ENCODE results near the gene PSMG1. TPM values are rescaled to one million over a fixed set of nuclear protein-coding genes. Genes with fewer than 3 reads are reported as not detected.
"Not testable (repeated sequence)": the region's sequence is repeated elsewhere in the genome, so short reads cannot be mapped to it uniquely, and the experiment has no call there.

Gene PSMG1
- polyA plus RNA-seq, 1 donor = 36.5 TPM

- no peak for DNase-seq
Measured at GRCh38 chr21:39187141-39187540, 3.9 kb upstream of the PSMG1 start.

DNA sequence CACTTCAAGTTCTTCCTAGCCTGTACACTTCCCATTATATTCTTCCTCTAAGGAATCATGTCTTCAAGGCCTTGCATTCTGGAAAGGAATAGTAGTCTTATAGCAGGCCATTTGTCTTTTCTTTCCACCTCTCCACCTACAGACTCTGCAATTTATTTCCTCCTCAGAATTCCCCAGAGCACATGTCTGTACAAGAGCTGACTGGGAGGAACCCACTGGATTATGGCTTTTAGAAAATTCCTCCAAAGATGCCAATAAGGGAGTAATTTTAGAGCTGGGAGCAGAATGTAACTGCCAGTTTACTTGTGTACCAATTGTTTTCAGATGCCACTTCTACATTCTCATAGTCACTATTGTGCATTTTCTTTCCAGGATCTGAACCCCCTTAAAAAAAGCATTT, 3.4 kb upstream of the PSMG1 start:
- DNase-seq = no peak

GRCh38 chr21:39185157-39185556, 1.9 kb upstream of the PSMG1 start:
- no peak for DNase-seq

DNA sequence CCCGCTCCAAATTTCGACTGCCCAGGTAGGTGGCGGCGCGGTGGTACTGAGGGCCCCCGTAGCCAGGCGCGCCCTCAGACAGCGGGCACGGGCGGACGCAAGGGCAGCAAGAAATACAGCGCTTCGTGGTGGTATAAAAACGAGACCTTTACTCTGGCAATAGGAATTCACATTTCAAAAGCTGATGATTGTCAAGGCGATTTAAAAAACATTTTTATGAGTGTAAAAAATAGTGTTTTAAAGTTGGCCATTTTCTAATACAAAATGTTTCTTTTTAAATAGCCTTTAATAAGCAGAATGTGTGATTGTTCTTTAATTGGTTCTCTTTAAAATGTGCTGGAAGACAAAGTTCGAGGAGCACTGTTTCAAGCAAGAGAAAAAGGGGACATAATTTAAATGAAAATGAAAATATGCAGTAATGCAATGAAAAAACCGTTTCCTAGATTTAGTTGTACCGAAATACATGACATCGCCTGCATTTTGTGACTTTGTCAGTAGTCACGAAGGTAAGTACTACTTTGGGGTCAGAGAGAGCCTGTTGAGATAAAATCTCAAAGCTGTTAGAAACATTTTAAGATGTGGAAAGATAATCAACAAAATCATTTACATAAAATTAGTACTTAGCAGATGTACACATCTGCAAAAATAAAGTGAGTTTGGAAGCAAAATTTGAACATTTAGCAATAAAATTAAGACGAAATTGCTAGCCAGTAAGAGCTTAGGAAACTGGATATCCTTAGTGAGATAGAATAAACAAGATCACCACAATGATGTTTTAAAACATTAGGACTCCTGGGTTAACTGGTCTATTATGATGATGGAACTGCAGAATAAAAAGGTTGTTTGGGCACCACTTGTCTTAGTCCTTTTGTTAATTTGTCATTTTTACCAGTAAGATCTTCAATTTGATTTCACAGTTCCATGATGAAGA, 1.1 kb upstream of the PSMG1 start:
- DNase-seq = no peak

DNA sequence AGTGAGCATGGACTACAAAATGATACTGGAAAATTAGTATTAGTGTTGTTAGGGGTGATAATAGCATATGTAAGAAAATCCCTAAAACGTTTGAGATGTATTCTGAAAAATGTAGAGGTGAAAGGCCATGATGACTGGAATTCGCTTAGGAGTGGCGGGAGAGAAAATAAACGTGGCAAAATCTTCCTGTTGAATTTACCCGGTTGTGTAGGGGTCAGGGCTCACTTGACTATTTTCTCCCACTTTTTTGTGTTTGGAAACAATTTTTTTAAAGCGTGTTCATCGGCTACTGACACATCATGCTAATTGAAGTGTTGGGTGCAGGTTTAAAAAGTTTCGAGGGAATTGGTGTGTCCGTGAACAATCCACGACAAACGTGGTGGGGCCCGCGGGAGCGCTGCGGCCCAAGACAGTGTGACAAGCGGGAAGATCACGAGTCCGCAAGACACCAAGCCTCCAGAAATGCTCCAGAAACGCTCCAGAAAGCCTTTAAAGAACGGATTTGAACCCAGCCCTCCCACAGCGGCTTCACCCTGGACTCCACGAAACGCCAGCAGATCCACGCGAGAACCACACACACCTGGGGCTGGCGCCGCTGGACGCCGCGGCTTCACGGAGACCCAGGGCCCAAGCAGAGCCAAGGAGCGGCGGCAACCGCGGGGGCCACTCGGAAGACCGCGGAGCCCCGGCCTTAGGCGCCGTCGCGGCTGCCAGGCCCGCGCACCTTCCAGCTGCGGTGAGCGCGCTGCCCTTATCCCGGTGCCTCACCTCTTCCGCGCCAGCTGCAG, 573 bp downstream of the PSMG1 start:
- no peak for DNase-seq

DNA sequence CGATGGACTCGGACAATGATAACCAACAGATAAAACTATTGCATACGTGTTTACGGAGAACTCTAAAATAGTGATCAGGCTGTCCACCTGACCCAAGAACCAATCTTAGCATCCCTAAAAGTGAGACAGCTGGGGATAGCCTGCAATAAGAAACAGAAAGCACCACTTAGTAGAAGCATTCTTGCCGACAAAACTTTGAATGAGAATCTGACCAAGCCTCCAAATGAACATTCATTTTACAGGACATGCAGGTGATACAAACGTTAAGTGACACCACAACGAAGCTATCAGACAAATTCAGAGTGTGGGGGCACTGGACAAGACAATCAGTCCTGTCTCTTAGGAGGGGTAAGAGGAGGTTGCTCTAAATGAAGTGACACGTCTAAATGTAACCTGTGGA, 1.2 kb downstream of the PSMG1 start:
- DNase-seq = no peak

- no peak for DNase-seq
Measured at GRCh38 chr21:39181205-39181818, 1.9 kb downstream of the PSMG1 start.

DNA sequence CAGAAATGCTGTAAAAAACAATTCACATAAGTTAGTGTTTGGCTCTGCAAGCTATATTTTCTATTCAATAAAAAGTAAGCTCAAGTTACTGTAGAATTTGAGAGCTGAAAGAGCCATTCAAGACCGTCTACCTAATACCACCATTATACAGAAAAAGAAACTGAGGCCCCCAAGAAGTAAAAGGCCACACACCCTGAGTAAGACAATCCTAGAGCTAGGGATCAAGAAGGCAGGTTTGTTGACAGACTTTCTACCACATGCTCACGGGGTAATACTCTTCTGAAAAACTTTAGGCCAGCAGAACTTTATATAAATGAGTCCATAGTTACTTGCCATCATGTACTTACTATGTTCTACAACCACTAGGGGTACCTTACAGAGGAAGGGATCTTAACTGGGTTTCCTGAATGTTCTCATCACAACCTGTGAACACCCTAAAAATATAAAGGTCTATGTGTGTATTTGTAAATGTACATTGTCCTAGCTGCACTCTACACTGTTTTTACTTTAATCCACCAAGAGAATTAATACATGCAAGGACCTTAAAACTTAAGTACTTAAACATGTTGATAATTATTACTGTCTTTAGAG, 2.7 kb downstream of the PSMG1 start:
- no peak for DNase-seq

GRCh38 chr21:39178421-39178820, 4.8 kb downstream of the PSMG1 start:
- DNase-seq = no peak

DNA sequence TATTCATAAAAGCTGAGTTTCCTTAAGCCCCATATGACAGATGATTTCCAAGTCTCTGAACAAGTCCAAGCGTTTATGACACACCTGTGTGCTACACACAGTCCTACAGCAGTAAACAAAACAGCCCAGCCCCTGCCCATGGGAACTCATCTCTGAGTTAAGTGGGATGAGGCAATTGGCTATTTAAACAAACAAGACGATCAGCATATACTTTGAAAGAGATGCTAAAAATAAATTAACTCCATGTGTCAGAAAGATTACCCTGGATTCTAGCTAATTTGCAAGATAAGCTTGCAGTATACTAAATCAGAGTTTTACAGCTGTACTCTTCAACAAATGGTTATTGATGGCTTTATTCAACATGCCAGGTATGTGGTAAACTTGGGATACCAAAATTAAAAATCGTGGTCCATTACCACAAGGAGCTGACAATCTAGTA, 7.0 kb downstream of the PSMG1 start:
- no peak for DNase-seq

- DNase-seq = no peak
Measured at GRCh38 chr21:39175665-39176064, 7.6 kb downstream of the PSMG1 start.

- no peak for DNase-seq
Measured at GRCh38 chr21:39175154-39175553, 8.1 kb downstream of the PSMG1 start.

GRCh38 chr21:39173716-39174680, 9.3 kb downstream of the PSMG1 start:
- DNase-seq = no peak

DNA sequence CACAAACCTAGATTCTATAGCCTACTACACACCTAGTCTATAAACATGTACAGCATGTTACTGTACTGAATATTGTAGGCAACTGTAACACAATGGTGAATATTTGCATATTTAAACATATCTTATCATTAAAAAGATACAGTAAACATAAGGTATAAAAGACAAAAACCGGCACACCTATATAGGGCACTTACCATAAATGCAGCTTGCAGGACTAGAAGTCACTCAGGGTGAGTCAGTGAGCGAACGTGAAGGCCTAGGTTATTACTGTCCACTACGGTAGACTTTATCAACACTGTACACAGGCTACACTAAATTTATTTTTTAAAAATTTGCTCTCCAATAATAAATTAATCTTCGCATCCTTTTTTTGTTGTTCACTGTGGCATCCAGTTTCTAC, 13.3 kb downstream of the PSMG1 start:
- no peak for DNase-seq

DNA sequence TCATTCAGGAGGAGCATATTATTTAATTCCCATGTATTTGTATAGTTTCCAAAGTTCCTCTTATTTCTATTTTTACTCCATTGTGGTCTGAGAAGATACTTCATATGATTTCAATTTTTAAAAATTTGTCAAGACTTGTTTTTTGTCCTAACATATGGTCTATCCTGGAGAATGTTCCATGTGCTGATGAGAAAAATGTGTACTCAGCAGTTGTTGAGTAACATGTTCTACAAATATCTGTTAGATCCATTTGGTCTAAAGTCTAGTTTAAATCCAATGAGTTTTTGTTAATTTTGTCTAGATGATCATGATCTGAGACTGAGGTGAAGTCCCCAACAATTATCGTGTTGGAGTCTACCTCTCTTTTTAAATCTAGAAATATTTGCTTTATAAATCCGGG, 14.5 kb downstream of the PSMG1 start:
- DNase-seq = no peak

GRCh38 chr21:39164523-39164922, 18.7 kb downstream of the PSMG1 start:
- DNase-seq = no peak

- DNase-seq = no peak
Measured at GRCh38 chr21:39161064-39161463, 22.2 kb downstream of the PSMG1 start.

- DNase-seq = no peak
Measured at GRCh38 chr21:39159342-39160063, 23.7 kb downstream of the PSMG1 start.

GRCh38 chr21:39157241-39157640, 26.0 kb downstream of the PSMG1 start:
- DNase-seq = not testable (repeated sequence)

GRCh38 chr21:39156024-39156423, 27.2 kb downstream of the PSMG1 start:
- DNase-seq = no peak

DNA sequence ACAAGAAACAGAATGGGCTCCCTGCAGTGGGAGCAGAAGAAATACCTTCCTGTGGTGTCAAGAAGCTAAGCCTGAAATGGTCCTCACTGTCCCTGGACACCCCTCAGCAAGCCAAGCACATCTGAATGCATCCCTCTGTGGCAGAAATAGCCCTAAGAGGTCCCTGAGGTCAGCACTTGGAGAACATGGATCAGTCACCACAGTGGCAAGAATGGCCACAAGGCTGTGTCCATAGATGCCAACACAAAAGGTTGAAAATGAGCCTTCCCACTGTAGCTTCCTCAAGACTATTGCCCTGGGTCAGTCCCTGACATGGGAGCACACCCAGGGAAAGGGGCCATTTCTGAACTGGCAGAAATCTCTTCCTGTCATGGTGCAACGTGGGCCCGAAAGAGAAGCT, 27.7 kb downstream of the PSMG1 start:
- DNase-seq = no peak

Data from hindlimb muscle (tissue), 1 donor.